Left ventricle myocardium superior (tissue), 1 donor: ENCODE data around the gene PRKCA. TPM values are rescaled to one million over a fixed set of nuclear protein-coding genes. Genes with fewer than 3 reads are reported as not detected.
A peak's percentile ranks its signal among the peaks of the same experiment; 100 is the strongest.
"Not testable (repeated sequence)": the region's sequence is repeated elsewhere in the genome, so short reads cannot be mapped to it uniquely, and the experiment has no call there.

Experiments
- ATAC-seq: fragments of 200-7000 bp; cut with Tn5 transposase; one replicate; pipeline ENCODE4 v1.9.1; 2020; ENCODE audit warnings: mild to moderate bottlenecking, moderate library complexity
- DNase-seq: peaks from one replicate; pipeline ENCODE4 v3.0.0-alpha.2; 2020
- intact Hi-C: fragments of 100-400 bp; cut with micrococcal nuclease; formaldehyde crosslinking; loops from one replicate; pipeline ENCODE4 v1.11.0; 2022
- total RNA-seq: library from RNA; stranded (reverse); fragmentation: NEBNext Ultra II Directional; extraction: Animal tissue kit (Norgen Biotek cat#: 25700); gene quantifications from one replicate; pipeline ENCODE4 v1.2.1, GENCODE V29; 2021
- donor health status: DM: no; HTN: yes; CAD: no; lungs with severe emphysema.

PRKCA gene
- total RNA-seq, 1 donor from 2014 or later = 5.9 TPM

GRCh38 chr17:66283971-66284370 is 18.4 kb upstream of the PRKCA start:
- intact Hi-C loops = no loop called here
- ATAC-seq (no peak), DNase-seq (no peak)

GRCh38 chr17:66285149-66285548 is 17.3 kb upstream of the PRKCA start:
- no peak for DNase-seq
- intact Hi-C loops = no loop called here
- no peak for ATAC-seq

DNA sequence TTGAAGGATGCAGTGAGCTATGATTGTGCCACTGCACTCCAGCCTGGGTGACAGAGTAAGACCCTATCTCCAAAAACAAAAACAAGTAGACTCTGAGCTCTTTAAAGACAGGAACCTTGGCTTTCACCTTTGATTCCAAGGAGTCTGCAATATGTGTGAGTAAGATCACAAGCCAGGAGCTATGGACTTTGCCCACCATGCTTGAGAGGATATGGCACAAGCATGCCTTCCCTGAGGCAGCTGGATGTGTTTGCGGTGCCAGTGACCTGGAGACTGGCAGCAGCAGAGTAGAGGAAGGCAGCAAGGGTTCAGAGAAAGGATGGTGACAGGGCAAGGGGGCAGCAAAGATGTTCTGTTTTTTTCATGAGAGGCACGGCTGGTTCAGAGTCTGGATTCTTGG is 14.5 kb upstream of the PRKCA start:
- DNase-seq (no peak), ATAC-seq (no peak)
- intact Hi-C loops = no loop called here

- no peak for ATAC-seq
- DNase-seq = no peak
- intact Hi-C loops = no loop called here
Measured at GRCh38 chr17:66290101-66290722, 12.2 kb upstream of the PRKCA start.

GRCh38 chr17:66292353-66292752 is 10.1 kb upstream of the PRKCA start:
- intact Hi-C loops = no loop called here
- DNase-seq = no peak
- ATAC-seq = no peak

DNA sequence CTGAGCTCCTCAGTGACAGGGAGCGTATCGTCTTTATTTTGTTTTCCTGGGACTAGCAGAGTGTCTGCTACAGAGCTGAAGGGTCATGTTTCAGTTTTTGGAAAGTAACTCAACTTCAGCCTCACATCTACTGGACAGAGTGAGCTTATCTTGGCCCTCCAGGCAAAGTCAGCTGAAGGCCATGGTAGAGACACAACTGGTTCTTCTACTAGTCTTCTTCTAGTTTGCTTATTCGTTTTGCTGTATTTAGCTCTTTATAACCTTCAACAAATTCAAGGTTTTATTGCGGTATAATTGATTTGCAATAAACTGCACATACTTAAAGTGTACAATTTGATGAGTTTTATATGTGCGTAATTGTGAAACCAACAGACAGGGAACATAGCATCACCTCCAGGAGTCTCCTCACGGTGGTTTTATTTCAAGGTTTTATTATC is 6.1 kb upstream of the PRKCA start:
- ATAC-seq = no peak
- intact Hi-C loops = no loop called here
- DNase-seq = no peak

GRCh38 chr17:66297443-66297842 is 5.0 kb upstream of the PRKCA start:
- DNase-seq, intact Hi-C loops, ATAC-seq: not testable (repeated sequence)

GRCh38 chr17:66299711-66300110 is 2.7 kb upstream of the PRKCA start:
- no peak for DNase-seq
- no peak for ATAC-seq
- intact Hi-C loops = no loop called here

DNA sequence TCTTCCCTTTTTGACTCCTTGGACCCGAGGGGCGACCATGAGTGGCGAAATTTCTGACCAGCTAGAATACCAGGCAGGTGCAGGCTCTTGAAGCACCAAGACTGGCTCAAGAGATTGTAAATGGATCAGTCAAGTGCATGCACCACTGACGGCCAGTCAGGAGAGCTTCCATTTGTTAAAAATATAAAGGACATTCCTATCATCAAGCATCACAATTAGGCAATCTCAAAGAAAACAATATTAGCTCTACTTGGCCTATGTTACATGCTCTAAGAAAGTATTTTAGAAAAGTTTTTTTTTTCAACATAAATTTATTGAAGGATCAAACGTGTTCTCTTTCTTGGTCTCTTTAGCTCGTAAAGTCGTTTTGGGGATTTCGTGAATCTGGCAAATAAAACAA is 1.5 kb upstream of the PRKCA start:
- no peak for ATAC-seq
- intact Hi-C loops = no loop called here
- DNase-seq = no peak

- intact Hi-C loops = no loop called here
- DNase-seq = no peak
- no peak for ATAC-seq
Measured at GRCh38 chr17:66301367-66301863, 998 bp upstream of the PRKCA start.

GRCh38 chr17:66302761-66303626 is 581 bp downstream of the PRKCA start:
- DNase-seq (peak; percentile 70), ATAC-seq (peak; percentile 73)
- intact Hi-C loops = no loop called here

- no peak for ATAC-seq
- intact Hi-C loops = no loop called here
- DNase-seq = no peak
Measured at GRCh38 chr17:66304304-66305174, 2.1 kb downstream of the PRKCA start.

DNA sequence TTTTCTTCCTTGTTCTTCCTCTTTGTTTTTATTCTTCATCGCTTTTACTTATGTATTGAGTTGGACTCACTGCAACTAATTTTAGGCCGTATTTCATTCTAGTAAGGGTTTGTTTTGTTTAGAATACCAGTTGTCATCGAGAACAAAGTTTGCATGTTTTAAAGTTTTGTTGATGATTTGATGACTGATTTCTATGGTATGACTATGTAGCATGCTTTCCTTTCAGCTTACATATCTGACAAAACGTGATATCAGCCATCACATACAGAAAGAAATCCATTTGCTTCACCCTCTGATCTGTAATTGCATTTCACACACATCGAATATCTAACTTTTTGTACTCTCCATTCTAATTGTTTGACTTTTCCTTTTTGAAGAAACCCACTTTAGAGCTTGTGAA is 4.0 kb downstream of the PRKCA start:
- ATAC-seq = no peak
- intact Hi-C loops = no loop called here

GRCh38 chr17:66307257-66307656 is 4.8 kb downstream of the PRKCA start:
- intact Hi-C loops = no loop called here
- no peak for ATAC-seq
- no peak for DNase-seq

More for the DNA sequence above, 4.0 kb downstream of the PRKCA start:
- no peak for DNase-seq

DNA sequence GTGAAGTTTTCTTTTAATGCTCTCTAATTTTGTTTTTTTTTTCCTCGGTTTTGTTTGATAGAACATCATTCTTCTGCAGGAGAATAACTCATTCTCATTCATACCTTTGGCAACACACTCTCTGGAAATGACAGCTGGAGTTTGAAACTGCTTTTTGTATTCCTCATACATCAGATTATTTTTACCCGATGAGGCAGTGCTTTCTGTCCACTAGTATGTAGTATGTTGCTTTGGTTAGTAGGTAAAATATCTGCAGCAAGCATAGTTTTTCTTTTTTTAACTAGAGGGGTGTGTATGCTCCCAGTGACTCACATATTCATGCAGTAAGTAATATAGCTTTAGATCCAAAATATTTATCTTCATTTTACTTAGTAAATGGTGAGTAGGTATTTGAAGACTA is 6.4 kb downstream of the PRKCA start:
- no peak for ATAC-seq
- DNase-seq = no peak
- intact Hi-C loops = no loop called here

DNA sequence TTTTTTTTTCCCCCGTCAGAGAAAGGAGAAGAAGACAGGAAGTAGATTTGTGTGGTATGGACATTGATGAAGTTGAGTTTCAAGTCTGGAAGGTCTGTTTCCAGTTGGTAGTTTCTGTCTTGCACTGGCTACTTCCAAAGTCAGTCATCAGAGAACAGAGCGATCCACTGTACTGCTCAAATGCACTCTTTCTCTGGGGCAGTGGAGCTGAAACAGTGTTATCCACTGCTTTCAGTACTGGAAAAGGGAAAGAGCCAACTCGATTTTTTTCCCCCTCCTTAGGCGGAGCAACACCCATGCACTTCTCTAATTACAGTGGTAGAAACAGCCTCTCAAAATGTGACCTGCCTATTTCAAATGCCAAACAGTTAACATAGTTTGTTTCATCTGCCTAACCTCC is 7.4 kb downstream of the PRKCA start:
- DNase-seq = no peak
- intact Hi-C loops = no loop called here
- no peak for ATAC-seq

GRCh38 chr17:66310528-66311148 is 8.2 kb downstream of the PRKCA start:
- no peak for DNase-seq
- ATAC-seq = no peak
- intact Hi-C loops = no loop called here

GRCh38 chr17:66312912-66313311 is 10.5 kb downstream of the PRKCA start:
- intact Hi-C loops = no loop called here
- ATAC-seq = no peak
- DNase-seq = no peak

- DNase-seq = no peak
- intact Hi-C loops = no loop called here
- no peak for ATAC-seq
Measured at GRCh38 chr17:66313325-66313724, 10.9 kb downstream of the PRKCA start.
